Sigmoid colon (tissue), 7 donors: ENCODE results near the gene TCEANC2. TPM values are rescaled to one million over a fixed set of nuclear protein-coding genes. Genes with fewer than 3 reads are reported as not detected.

Source experiments
- DNase-seq: peaks from one replicate; pipeline ENCODE4 v3.0.0-alpha.2; 2019
- H3K27ac ChIP-seq, 4 donors: fragments of 200-600 bp; sonication (generic); one replicate each; pipeline ENCODE4 v1.5.1; 2016 to 2019; ENCODE audit warnings: mild to moderate bottlenecking in 1 of 4
- H3K27me3 ChIP-seq, 3 donors: fragments of 200-600 bp; sonication (generic); one replicate each; pipeline ENCODE4 v1.5.1; 2019; ENCODE audit warnings: mild to moderate bottlenecking in 1 of 3
- H3K36me3 ChIP-seq, 4 donors: fragments of 200-600 bp; sonication (generic); one replicate each; pipeline ENCODE4 v1.5.1; 2016 to 2019
- H3K4me1 ChIP-seq, 4 donors: fragments of 200-600 bp; sonication (generic); one replicate each; pipeline ENCODE4 v1.5.1; 2017 to 2019
- H3K4me3 ChIP-seq, 4 donors: fragments of 200-600 bp; sonication (generic); one replicate each; pipeline ENCODE4 v1.5.1; 2017 to 2019; ENCODE audit warnings: mild to moderate bottlenecking in 2 of 4, moderate library complexity in 1 of 4
- H3K9me3 ChIP-seq, 4 donors: fragments of 200-600 bp in 3 of 4; sonication (generic) in 3 of 4; one replicate each; pipeline versions ENCODE4 v1.5.1 to v1.6.1; 2013 to 2019
- CTCF ChIP-seq, 4 experiments: fragments of 450-650 bp in 3 of 4; fragments of 200-600 bp in 1 of 4; IDR thresholded peaks; one replicate each; pipeline ENCODE4 v1.5.1; 2016 to 2019; ENCODE audit warnings: antibody characterized with exemption in 4 of 4, mild to moderate bottlenecking in 3 of 4, moderate library complexity in 2 of 4
- EP300 ChIP-seq, 4 donors: sonication (generic); formaldehyde crosslinking; IDR thresholded peaks; one replicate each; pipeline ENCODE4 v1.6.1; 2017; ENCODE audit warnings: antibody characterized with exemption in 4 of 4
- POLR2A ChIP-seq, 2 donors: fragments of 450-650 bp; IDR thresholded peaks; one replicate each; pipeline ENCODE4 v1.6.1; 2016; ENCODE audit warnings: antibody characterized with exemption in 2 of 2, mild to moderate bottlenecking in 2 of 2, moderate library complexity in 2 of 2
- POLR2AphosphoS5 ChIP-seq, 4 donors: sonication (generic); formaldehyde crosslinking; IDR thresholded peaks; one replicate each; pipeline ENCODE4 v1.6.1; 2017; ENCODE audit warnings: antibody characterized with exemption in 4 of 4
- whole genome bisulfite sequencing, 2 donors: extraction: QIAGEN DNeasy Blood & Tissue Kit; methylation state at CpG; one replicate each; pipeline ENCODE4 v1.1.7; 2013; 5-methylcytosine and 5-hydroxymethylcytosine counted together
- intact Hi-C: fragments of 100-400 bp; cut with DNase I; formaldehyde crosslinking; loops from one replicate; pipeline ENCODE4 v1.15.1; 2023
- polyA plus RNA-seq, 3 donors: library from polyadenylated mRNA; stranded (reverse); fragments of 200-250 nt; gene quantifications; one replicate each; pipeline ENCODE4 v1.2.3, GENCODE V29; 2013
- total RNA-seq, 4 donors: library from RNA; depleted of rRNA; stranded (reverse); fragments of >200 nt; gene quantifications; one replicate each; pipeline ENCODE4 v1.1.0, GENCODE V29; 2016
- donor health status: healthy with polysubstance abuse.
- donor health status: Bipolar disorder and iron deficiency.
- donor health status: healthy.

TCEANC2 gene
- total and polyA plus RNA-seq, 7 donors, result 1.8 to 6.9 (median 6.1) TPM

GRCh38 chr1:54012863-54013262 lies 40.5 kb upstream of the TCEANC2 start:
- intact Hi-C loops, result no loop called here
- H3K9me3 ChIP-seq, result no peaks in the 10 kb centered on the region
- DNase-seq, result no peak
- 89 to 91% methylated on average over 8 of the region's 8 CpGs for WGBS, 2 donors
- H3K27ac ChIP-seq, result no peak overlapping the region
- no peak overlapping the region for H3K4me3 ChIP-seq
- TF ChIP-seq POLR2A (IDR thresholded peaks at IDR 0.05) (no peak), EP300 (IDR thresholded peaks at IDR 0.05) (no peak), CTCF (IDR thresholded peaks at IDR 0.05) (no peak), POLR2AphosphoS5 (IDR thresholded peaks at IDR 0.05) (no peak)
- no peaks in the 10 kb centered on the region for H3K36me3 ChIP-seq
- no peaks in the 10 kb centered on the region for H3K4me1 ChIP-seq
- peaks cover 0 to 12% (median 0%) of the 10 kb centered on the region in 3 donors for H3K27me3 ChIP-seq

GRCh38 chr1:54013393-54014008 lies 39.9 kb upstream of the TCEANC2 start:
- Histone ChIP-seq H3K27me3 (peaks cover 0 to 12% (median 0%) of the 10 kb centered on the region in 3 donors), H3K36me3 (no peaks in the 10 kb centered on the region), H3K9me3 (no peaks in the 10 kb centered on the region), H3K27ac (no peak overlapping the region), H3K4me1 (no peaks in the 10 kb centered on the region), H3K4me3 (no peak overlapping the region)
- intact Hi-C loops, result no loop called here
- TF ChIP-seq CTCF (IDR thresholded peaks at IDR 0.05), result no peak
- no peak for TF ChIP-seq POLR2A (IDR thresholded peaks at IDR 0.05)
- no peak for TF ChIP-seq POLR2AphosphoS5 (IDR thresholded peaks at IDR 0.05)
- no peak for TF ChIP-seq EP300 (IDR thresholded peaks at IDR 0.05)
- 81 to 83% methylated on average over 8 of the region's 8 CpGs for WGBS, 2 donors
- DNase-seq, result no peak

GRCh38 chr1:54014009-54014629 lies 39.3 kb upstream of the TCEANC2 start:
- Histone ChIP-seq H3K9me3 (no peaks in the 10 kb centered on the region), H3K27me3 (peaks cover 0 to 12% (median 0%) of the 10 kb centered on the region in 3 donors), H3K36me3 (no peaks in the 10 kb centered on the region), H3K27ac (no peak overlapping the region), H3K4me1 (no peaks in the 10 kb centered on the region), H3K4me3 (no peak overlapping the region)
- TF ChIP-seq POLR2AphosphoS5 (IDR thresholded peaks at IDR 0.05) (no peak), CTCF (IDR thresholded peaks at IDR 0.05) (no peak), EP300 (IDR thresholded peaks at IDR 0.05) (no peak), POLR2A (IDR thresholded peaks at IDR 0.05) (no peak)
- no peak for DNase-seq
- intact Hi-C loops, result no loop called here
- WGBS, 2 donors, result 73 to 77% methylated on average over 17 of the region's 17 CpGs

- WGBS, 2 donors, result 37 to 67% methylated on average over 8 of the region's 8 CpGs
- H3K27ac ChIP-seq, result no peak overlapping the region
- peaks cover 0 to 12% (median 0%) of the 10 kb centered on the region in 3 donors for H3K27me3 ChIP-seq
- intact Hi-C loops, result no loop called here
- H3K36me3 ChIP-seq, result no peaks in the 10 kb centered on the region
- no peaks in the 10 kb centered on the region for H3K9me3 ChIP-seq
- TF ChIP-seq POLR2AphosphoS5 (IDR thresholded peaks at IDR 0.05), result no peak
- TF ChIP-seq EP300 (IDR thresholded peaks at IDR 0.05), result no peak
- no peaks in the 10 kb centered on the region for H3K4me1 ChIP-seq
- no peak for DNase-seq
- H3K4me3 ChIP-seq, result no peak overlapping the region
Observed at GRCh38 chr1:54016343-54017282, 36.8 kb upstream of the TCEANC2 start.

- no peak for TF ChIP-seq EP300 (IDR thresholded peaks at IDR 0.05)
- no peak for TF ChIP-seq POLR2AphosphoS5 (IDR thresholded peaks at IDR 0.05)
- TF ChIP-seq CTCF (IDR thresholded peaks at IDR 0.05), result no peak
- TF ChIP-seq POLR2A (IDR thresholded peaks at IDR 0.05), result no peak
- no peak within 1 kb of the TSS for H3K4me3 ChIP-seq
- no peaks in the 10 kb centered on the region for H3K36me3 ChIP-seq
- intact Hi-C loops, result no loop called here
- H3K27me3 ChIP-seq, result peaks cover 0 to 12% (median 0%) of the 10 kb centered on the region in 3 donors
- no peak within 1 kb of the TSS for H3K27ac ChIP-seq
- 17 to 55% methylated on average over 6 of the region's 6 CpGs for WGBS, 2 donors
- no peak for DNase-seq
- no peaks in the 10 kb centered on the region for H3K4me1 ChIP-seq
- no peaks in the 10 kb centered on the region for H3K9me3 ChIP-seq
Observed at GRCh38 chr1:54017979-54018378, 35.4 kb upstream of the TCEANC2 start, which contains the start of gene LDLRAD1. Gene LDLRAD1 (minus strand): TSS chr1:54018186. CDS start chr1:54018112, 74 bp downstream.
